Measurements from ENCODE around the gene GRIK5.

The GRIK5 gene

DNA sequence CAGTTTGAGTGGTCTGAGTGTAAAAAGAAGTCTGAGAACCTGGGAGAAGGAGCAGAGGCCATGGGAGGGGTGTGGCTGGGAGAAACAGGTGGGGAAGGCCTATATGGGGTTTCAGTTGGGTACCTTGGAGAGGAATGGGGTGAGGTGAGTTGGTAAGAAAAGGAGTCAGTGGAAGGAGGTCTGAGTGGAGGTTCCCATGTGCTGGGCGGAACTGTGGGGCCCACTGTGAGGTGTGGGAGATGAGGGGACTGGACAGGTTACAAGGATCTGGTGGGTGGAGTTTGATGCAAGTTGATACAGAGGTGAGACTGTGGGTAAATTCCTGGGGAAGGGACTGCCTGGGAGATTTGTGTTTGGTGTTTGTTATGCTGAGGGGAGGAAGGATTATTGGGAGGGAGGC, 8.1 kb upstream of the GRIK5 start:
- Histone ChIP-seq H3K36me3 (ENCODE audit: insufficient read depth, low read length) (peaks cover 41% of the 10 kb centered on the region), H3K9me3 (ENCODE audit: low read depth, low read length) (no peaks in the 10 kb centered on the region), H3K4me3 (peak overlapping the region; percentile 91; the same call in 1 of the 2 replicates), H3K27ac (no peak overlapping the region), H3K9ac (ENCODE audit: insufficient read length) (no peak overlapping the region)
- DNase-seq (ENCODE audit: low read depth, low spot score): no peak
- no peak for TF ChIP-seq EZH2 (IDR thresholded peaks at IDR 0.05)
- TF ChIP-seq POLR2AphosphoS5 (IDR thresholded peaks at IDR 0.05; ENCODE audit: borderline replicate concordance, low read depth, low read length): no peak
- no peak for TF ChIP-seq FOXP2 (optimal IDR thresholded peaks at IDR 0.05; ENCODE audit: control extremely low read depth, extremely low read length, insufficient read depth)

DNA sequence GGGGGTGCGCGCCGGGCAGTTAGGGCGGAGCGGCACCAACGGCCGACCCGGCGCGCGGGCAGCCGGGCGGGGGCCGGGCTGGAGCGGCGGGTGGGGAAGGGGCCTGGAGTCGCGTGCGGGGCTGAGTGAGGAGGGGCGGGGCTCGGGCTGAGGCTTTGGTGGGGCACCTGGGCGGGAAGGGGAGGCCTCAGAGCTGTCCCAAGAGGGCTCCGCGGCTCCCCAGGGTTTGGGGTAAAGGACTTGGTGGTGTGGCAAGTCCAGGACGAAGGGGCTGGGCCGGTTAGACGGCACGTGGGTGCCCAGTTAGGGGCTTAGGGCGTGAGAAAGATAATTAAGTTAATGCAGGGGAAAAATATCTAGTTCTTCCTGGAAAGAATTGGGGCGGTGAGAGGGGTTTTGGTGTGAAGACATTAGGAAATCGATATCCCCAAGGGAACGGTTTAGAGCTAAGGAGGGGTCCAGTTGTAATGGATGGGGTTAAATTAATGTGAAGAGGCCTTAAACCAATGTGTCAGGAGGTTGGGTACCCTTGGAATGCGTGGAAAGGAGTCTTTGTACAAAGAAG, 6.5 kb upstream of the GRIK5 start:
- peak overlapping the region; percentile 98 for H3K9ac ChIP-seq (ENCODE audit: insufficient read length)
- no peaks in the 10 kb centered on the region for H3K9me3 ChIP-seq (ENCODE audit: low read depth, low read length)
- DNase-seq (ENCODE audit: low read depth, low spot score): no peak
- H3K36me3 ChIP-seq (ENCODE audit: insufficient read depth, low read length): peaks cover 37% of the 10 kb centered on the region
- TF ChIP-seq EZH2 (IDR thresholded peaks at IDR 0.05): no peak
- TF ChIP-seq POLR2AphosphoS5 (IDR thresholded peaks at IDR 0.05; ENCODE audit: borderline replicate concordance, low read depth, low read length): no peak
- TF ChIP-seq FOXP2 (optimal IDR thresholded peaks at IDR 0.05; ENCODE audit: control extremely low read depth, extremely low read length, insufficient read depth): no peak
- H3K27ac ChIP-seq: peak overlapping the region; percentile 60; the same call in 1 of the 2 replicates
- H3K4me3 ChIP-seq: peak overlapping the region; percentile 91

GRCh38 chr19:42075616-42076379, 5.8 kb upstream of the GRIK5 start, which contains the start of gene ZNF574:
Gene ZNF574 (plus strand): TSS chr19:42076166. CDS start chr19:42078607, 2,441 bp downstream.
- no peaks in the 10 kb centered on the region for H3K9me3 ChIP-seq (ENCODE audit: low read depth, low read length)
- DNase-seq (ENCODE audit: low read depth, low spot score): peak; percentile 98
- TF ChIP-seq FOXP2 (optimal IDR thresholded peaks at IDR 0.05; ENCODE audit: control extremely low read depth, extremely low read length, insufficient read depth): no peak
- TF ChIP-seq POLR2AphosphoS5 (IDR thresholded peaks at IDR 0.05; ENCODE audit: borderline replicate concordance, low read depth, low read length): peak; percentile 95
- H3K9ac ChIP-seq (ENCODE audit: insufficient read length): peak within 1 kb of the TSS; percentile 100
- H3K4me3 ChIP-seq: peak within 1 kb of the TSS; percentile 96
- peaks cover 30% of the 10 kb centered on the region; the same call in 1 of the 2 replicates for H3K36me3 ChIP-seq (ENCODE audit: insufficient read depth, low read length)
- H3K27ac ChIP-seq: peak within 1 kb of the TSS; percentile 97

GRCh38 chr19:42075364-42075615, 5.3 kb upstream of the GRIK5 start:
- no peak for TF ChIP-seq FOXP2 (optimal IDR thresholded peaks at IDR 0.05; ENCODE audit: control extremely low read depth, extremely low read length, insufficient read depth)
- TF ChIP-seq POLR2AphosphoS5 (IDR thresholded peaks at IDR 0.05; ENCODE audit: borderline replicate concordance, low read depth, low read length): no peak
- no peak for TF ChIP-seq EZH2 (IDR thresholded peaks at IDR 0.05)
- no peaks in the 10 kb centered on the region for H3K9me3 ChIP-seq (ENCODE audit: low read depth, low read length)
- peak overlapping the region; percentile 97 for H3K27ac ChIP-seq
- H3K9ac ChIP-seq (ENCODE audit: insufficient read length): peak overlapping the region; percentile 100
- DNase-seq (ENCODE audit: low read depth, low spot score): no peak
- peak overlapping the region; percentile 96 for H3K4me3 ChIP-seq
- H3K36me3 ChIP-seq (ENCODE audit: insufficient read depth, low read length): peaks cover 25% of the 10 kb centered on the region; the same call in 1 of the 2 replicates

- TF ChIP-seq EZH2 (IDR thresholded peaks at IDR 0.05) (no peak), FOXP2 (optimal IDR thresholded peaks at IDR 0.05; ENCODE audit: control extremely low read depth, extremely low read length, insufficient read depth) (no peak), POLR2AphosphoS5 (IDR thresholded peaks at IDR 0.05; ENCODE audit: borderline replicate concordance, low read depth, low read length) (peak; percentile 50; the same call in 1 of the 2 replicates)
- no peak for DNase-seq (ENCODE audit: low read depth, low spot score)
Measured at GRCh38 chr19:42074513-42075363, 4.7 kb upstream of the GRIK5 start.

GRCh38 chr19:42071247-42071646, 1.2 kb upstream of the GRIK5 start:
- Histone ChIP-seq H3K9ac (ENCODE audit: insufficient read length) (no peak overlapping the region), H3K9me3 (ENCODE audit: low read depth, low read length) (no peaks in the 10 kb centered on the region), H3K36me3 (ENCODE audit: insufficient read depth, low read length) (no peaks in the 10 kb centered on the region), H3K4me3 (no peak overlapping the region), H3K27ac (no peak overlapping the region)
- no peak for TF ChIP-seq POLR2AphosphoS5 (IDR thresholded peaks at IDR 0.05; ENCODE audit: borderline replicate concordance, low read depth, low read length)
- TF ChIP-seq EZH2 (IDR thresholded peaks at IDR 0.05): no peak
- TF ChIP-seq FOXP2 (optimal IDR thresholded peaks at IDR 0.05; ENCODE audit: control extremely low read depth, extremely low read length, insufficient read depth): no peak
- DNase-seq (ENCODE audit: low read depth, low spot score): no peak

More at GRCh38 chr19:42074513-42075363, 4.7 kb upstream of the GRIK5 start:
- H3K9ac ChIP-seq (ENCODE audit: insufficient read length): peak overlapping the region; percentile 100
- H3K9me3 ChIP-seq (ENCODE audit: low read depth, low read length): no peaks in the 10 kb centered on the region
- peak overlapping the region; percentile 96 for H3K4me3 ChIP-seq
- H3K36me3 ChIP-seq (ENCODE audit: insufficient read depth, low read length): peaks cover 20% of the 10 kb centered on the region; the same call in 1 of the 2 replicates
- peak overlapping the region; percentile 97 for H3K27ac ChIP-seq

DNA sequence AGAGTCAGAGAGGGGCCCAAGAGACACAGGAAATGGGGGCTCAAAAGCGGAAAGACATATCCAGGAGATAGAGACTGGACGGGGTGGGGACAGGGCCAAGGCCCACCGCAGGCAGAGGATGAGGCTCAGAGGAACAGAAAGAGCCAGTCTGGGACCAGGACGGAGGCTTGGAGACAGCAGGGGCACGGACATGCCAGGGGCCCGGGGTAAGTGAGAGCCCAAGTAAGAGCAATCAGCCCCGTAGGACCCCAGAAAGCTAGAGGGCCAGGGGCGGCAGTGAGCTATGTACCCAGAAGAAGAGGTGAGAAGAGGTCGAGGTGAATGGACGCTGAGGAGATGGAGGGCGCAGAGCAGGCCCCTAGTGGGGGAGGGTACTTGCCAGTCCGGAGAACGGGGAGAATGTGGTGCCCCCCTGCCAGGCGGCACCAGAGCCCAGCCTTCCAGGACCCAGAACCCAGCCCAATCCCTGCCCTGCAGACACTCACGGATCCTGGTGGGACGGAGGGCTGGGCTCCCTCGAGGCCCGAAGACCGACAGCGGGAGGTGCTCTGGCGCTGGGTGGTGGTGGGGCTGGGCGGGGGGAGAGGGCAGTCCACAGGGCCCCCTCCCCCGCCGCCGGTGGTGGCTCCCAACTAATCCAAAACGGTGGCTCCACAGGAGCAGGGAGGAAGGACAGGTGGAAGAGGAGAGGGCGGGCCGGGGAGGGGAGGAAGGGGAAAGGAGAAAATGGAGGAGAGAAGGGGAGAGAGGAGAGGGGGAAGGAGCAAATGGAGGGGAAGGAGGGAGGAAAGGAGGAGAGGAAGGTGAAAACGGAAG, 1.0 kb downstream of the GRIK5 start:
- Histone ChIP-seq H3K4me3 (no peak overlapping the region), H3K36me3 (ENCODE audit: insufficient read depth, low read length) (no peaks in the 10 kb centered on the region), H3K9ac (ENCODE audit: insufficient read length) (no peak overlapping the region), H3K9me3 (ENCODE audit: low read depth, low read length) (no peaks in the 10 kb centered on the region), H3K27ac (no peak overlapping the region)
- TF ChIP-seq POLR2AphosphoS5 (IDR thresholded peaks at IDR 0.05; ENCODE audit: borderline replicate concordance, low read depth, low read length) (no peak), EZH2 (IDR thresholded peaks at IDR 0.05) (no peak), FOXP2 (optimal IDR thresholded peaks at IDR 0.05; ENCODE audit: control extremely low read depth, extremely low read length, insufficient read depth) (no peak)
- no peak for DNase-seq (ENCODE audit: low read depth, low spot score)
